ENCODE measurements around the gene CDH11. TPM values are rescaled to one million over a fixed set of nuclear protein-coding genes. Genes with fewer than 3 reads are reported as not detected.

Gene CDH11
- total RNA-seq, 1 experiment from 2014 or later: 5.4 TPM

GRCh38 chr16:65004570-65004969, 117.3 kb downstream of the CDH11 start:
- Histone ChIP-seq H3T11ph (ENCODE audit: low read length) (no peak overlapping the region), H4K8ac (replicated peaks; ENCODE audit: insufficient read length, low read depth, low read length) (no peak overlapping the region), H4K5ac (ENCODE audit: insufficient read length, low read depth, low read length) (no peak overlapping the region), H3K18ac (ENCODE audit: insufficient read length, low read depth, low read length) (no peak overlapping the region), H4K20me1 (ENCODE audit: control insufficient read depth, insufficient read depth, insufficient read length) (no peaks in the 10 kb centered on the region), H2BK120ac (ENCODE audit: low read depth, low read length, poor library complexity, severe bottlenecking) (no peak overlapping the region), H2BK12ac (ENCODE audit: insufficient read length, low read depth, low read length) (no peak overlapping the region), H3K9me3 (ENCODE audit: control insufficient read depth, low read depth, low read length) (no peaks in the 10 kb centered on the region), H3K79me2 (ENCODE audit: insufficient read depth, low read length) (no peaks in the 10 kb centered on the region), H3K23ac (ENCODE audit: insufficient read length, low read depth, low read length) (no peak overlapping the region), H2AFZ (ENCODE audit: low read length) (no peak overlapping the region), H2BK5ac (ENCODE audit: insufficient read length, low read length) (no peak overlapping the region), H2AK5ac (ENCODE audit: insufficient read length, low read length) (no peak overlapping the region), H3K4ac (ENCODE audit: low read depth, low read length) (no peak overlapping the region), H3K27ac (ENCODE audit: insufficient read length, low read depth, low read length) (no peak overlapping the region), H2BK20ac (ENCODE audit: low read depth, low read length, poor library complexity, severe bottlenecking) (no peak overlapping the region), H4K91ac (ENCODE audit: insufficient read length, low read depth, low read length) (no peak overlapping the region), H3K9ac (ENCODE audit: extremely low read depth, insufficient read length, low read length) (no peak overlapping the region), H3K14ac (ENCODE audit: insufficient read depth, low read length) (no peak overlapping the region), H2BK15ac (ENCODE audit: low read depth, low read length) (no peak overlapping the region), H3K27me3 (ENCODE audit: insufficient read depth, low read length) (no peaks in the 10 kb centered on the region), H3K4me1 (ENCODE audit: insufficient read depth, low read length) (peaks cover 2% of the 10 kb centered on the region; the same call in 1 of the 2 replicates), H3K4me2 (ENCODE audit: insufficient read depth, insufficient read length, low read length) (no peak overlapping the region), H3K79me1 (ENCODE audit: insufficient read depth, low read depth, low read length, poor library complexity, severe bottlenecking) (no peaks in the 10 kb centered on the region), H3K56ac (ENCODE audit: insufficient read length, low read depth, low read length) (no peak overlapping the region), H3K23me2 (ENCODE audit: insufficient read length, low read depth, low read length, poor library complexity, severe bottlenecking) (no peaks in the 10 kb centered on the region)
- no peak for DNase-seq
- Mint-ChIP-seq H3K27ac (no peak overlapping the region), H3K4me3 (no peak overlapping the region), H3K4me1 (peaks cover 8 to 12% of the 10 kb centered on the region in 2 experiments; a peak in 3 of 4 replicates), H3K27me3 (ENCODE audit: low read depth) (no peaks in the 10 kb centered on the region), H3K9me3 (no peaks in the 10 kb centered on the region; a peak in 2 of 5 replicates), H3K36me3 (ENCODE audit: insufficient read depth in 1 of 3, low read depth in 3 of 3) (peaks cover 0 to 14% (median 13%) of the 10 kb centered on the region in 3 experiments; a peak in 4 of 7 replicates)
- TF ChIP-seq CTCF (conservative IDR thresholded peaks at IDR 0.05): no peak
- whole genome bisulfite sequencing (ENCODE audit: extremely low coverage, insufficient read length, low lambda C conversion rate): no CpG with 5 or more reads among the region's 16 CpGs
